Activated T-helper 2 cell treated with anti-CD3 and anti-CD28 coated beads, Interferon-gamma antibody, Interleukin-2, Interleukin-4, amounts not matched to agents 10 μg/mL and 5 μg/mL and 100 μg/mL, durations not matched to agents 14 hours and 24 hours and 36 hours (primary cell): ENCODE data around the gene LRBA. TPM values are rescaled to one million over a fixed set of nuclear protein-coding genes. Genes with fewer than 3 reads are reported as not detected.

ENCODE experiments used
- DNase-seq: peaks from one replicate; pipeline ENCODE4 v3.0.0; 2021; ENCODE audit warnings: low spot score
- H3K27ac Mint-ChIP-seq: one replicate; pipeline ENCODE4 v1.8.0; 2021; ENCODE audit warnings: mixed read lengths
- H3K27me3 Mint-ChIP-seq: one replicate; pipeline ENCODE4 v1.8.0; 2021; ENCODE audit warnings: low read depth, mixed read lengths
- H3K36me3 Mint-ChIP-seq: one replicate; pipeline ENCODE4 v1.8.0; 2021; ENCODE audit warnings: low read depth, mixed read lengths
- H3K4me1 Mint-ChIP-seq: one replicate; pipeline ENCODE4 v1.8.0; 2021; ENCODE audit warnings: low read depth, mixed read lengths
- H3K4me3 Mint-ChIP-seq: one replicate; pipeline ENCODE4 v1.8.0; 2021; ENCODE audit warnings: low read depth, mild to moderate bottlenecking, moderate library complexity, mixed read lengths
- H3K9me3 Mint-ChIP-seq: one replicate; pipeline ENCODE4 v1.8.0; 2021; ENCODE audit warnings: mixed read lengths
- intact Hi-C: fragments of 100-400 bp; cut with micrococcal nuclease; formaldehyde crosslinking; loops from one replicate; pipeline ENCODE4 v1.15.1; 2023
- total RNA-seq: library from RNA; stranded (reverse); gene quantifications from 2 replicates; pipeline ENCODE4 v1.2.3, GENCODE V29; 2022

Gene LRBA
- total RNA-seq, 1 donor from 2014 or later, result 46.4 TPM

DNA sequence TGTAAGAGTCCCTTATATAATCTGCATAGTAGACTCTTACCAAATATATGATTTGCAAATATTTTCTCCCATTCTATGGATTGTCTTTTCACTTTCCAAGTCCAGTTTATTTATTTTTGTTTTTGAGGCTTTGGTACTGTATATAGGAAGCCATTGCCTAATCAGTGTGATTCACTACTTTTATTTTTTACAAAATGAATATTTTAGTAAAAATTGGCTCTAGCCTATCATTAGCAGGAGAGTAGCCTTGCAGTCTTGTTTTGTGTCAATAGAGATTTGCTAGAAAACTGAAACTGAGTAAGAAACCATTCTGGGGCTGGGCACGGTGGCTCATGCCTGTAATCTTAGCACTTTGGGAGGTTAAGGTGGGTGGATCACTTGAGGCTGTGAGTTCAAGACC lies 633.1 kb downstream of the LRBA start:
- no peaks in the 10 kb centered on the region for H3K9me3 Mint-ChIP-seq
- no peaks in the 10 kb centered on the region for H3K27me3 Mint-ChIP-seq
- no peaks in the 10 kb centered on the region for H3K36me3 Mint-ChIP-seq
- H3K4me1 Mint-ChIP-seq, result no peaks in the 10 kb centered on the region
- H3K27ac Mint-ChIP-seq, result no peak overlapping the region
- intact Hi-C loops, result no loop called here
- H3K4me3 Mint-ChIP-seq, result no peak overlapping the region
- no peak for DNase-seq

DNA sequence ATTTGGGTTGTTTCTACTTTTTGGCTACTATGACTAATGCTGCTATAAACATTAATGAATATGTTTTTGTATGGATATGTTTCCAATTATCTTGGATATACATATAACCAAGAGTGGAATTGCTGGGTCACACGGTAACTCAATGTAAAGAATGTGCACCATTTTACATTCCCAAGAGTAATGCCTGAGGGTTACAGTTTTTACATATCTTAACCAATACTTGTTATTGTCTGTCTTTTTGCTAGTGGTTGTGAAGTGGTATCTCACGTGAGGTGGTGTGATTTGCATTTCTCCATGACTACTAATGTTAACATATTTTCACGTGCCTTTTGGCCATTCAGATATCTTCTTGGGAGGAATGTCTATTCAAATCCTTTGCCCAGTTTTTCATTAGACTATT lies 633.5 kb downstream of the LRBA start:
- intact Hi-C loops, result no loop called here
- H3K27ac Mint-ChIP-seq, result no peak overlapping the region
- H3K4me1 Mint-ChIP-seq, result no peaks in the 10 kb centered on the region
- H3K9me3 Mint-ChIP-seq, result no peaks in the 10 kb centered on the region
- H3K36me3 Mint-ChIP-seq, result no peaks in the 10 kb centered on the region
- no peak for DNase-seq
- no peaks in the 10 kb centered on the region for H3K27me3 Mint-ChIP-seq
- no peak overlapping the region for H3K4me3 Mint-ChIP-seq

DNA sequence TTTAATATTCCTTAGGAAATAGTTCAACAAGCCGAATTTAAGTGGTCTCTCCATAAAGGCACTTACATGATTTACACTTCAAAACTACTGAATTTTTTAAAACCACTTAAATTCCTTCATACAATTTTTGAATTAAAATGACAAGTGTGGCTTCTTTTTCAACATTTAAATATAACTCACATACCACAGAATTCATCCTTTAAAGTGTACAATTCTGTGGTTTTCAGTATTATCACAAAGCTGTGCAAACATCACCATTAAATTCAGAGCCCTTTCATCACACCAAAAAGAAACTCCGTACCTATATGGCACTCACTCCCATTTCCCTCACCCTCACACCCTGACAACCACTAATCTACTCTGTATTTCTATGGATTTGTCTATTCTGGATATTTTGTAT lies 634.0 kb downstream of the LRBA start:
- Mint-ChIP-seq H3K36me3 (no peaks in the 10 kb centered on the region), H3K27me3 (no peaks in the 10 kb centered on the region), H3K27ac (no peak overlapping the region), H3K9me3 (no peaks in the 10 kb centered on the region), H3K4me3 (no peak overlapping the region), H3K4me1 (no peaks in the 10 kb centered on the region)
- no peak for DNase-seq
- intact Hi-C loops, result no loop called here

DNA sequence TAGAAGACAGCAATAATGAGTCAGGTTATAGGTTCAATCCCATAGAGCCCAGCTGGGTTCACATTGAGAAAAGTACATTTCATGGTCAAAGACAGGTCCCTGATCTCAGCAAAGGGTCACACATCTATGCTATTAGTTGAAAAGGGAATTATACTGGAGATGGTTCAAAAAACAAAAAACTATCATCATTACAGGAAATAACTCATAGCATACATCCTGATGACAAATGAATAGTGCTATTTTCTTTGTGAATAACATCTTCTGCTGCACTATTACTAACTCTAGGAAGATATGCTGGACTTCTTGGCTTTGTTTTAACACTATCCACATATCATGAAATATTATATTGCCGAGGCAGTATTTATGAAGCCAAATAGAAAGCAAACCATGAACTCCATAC lies 635.6 kb downstream of the LRBA start:
- H3K36me3 Mint-ChIP-seq, result no peaks in the 10 kb centered on the region
- H3K4me3 Mint-ChIP-seq, result no peak overlapping the region
- no peak overlapping the region for H3K27ac Mint-ChIP-seq
- no peaks in the 10 kb centered on the region for H3K4me1 Mint-ChIP-seq
- DNase-seq, result no peak
- intact Hi-C loops, result no loop called here
- no peaks in the 10 kb centered on the region for H3K9me3 Mint-ChIP-seq
- no peaks in the 10 kb centered on the region for H3K27me3 Mint-ChIP-seq

DNA sequence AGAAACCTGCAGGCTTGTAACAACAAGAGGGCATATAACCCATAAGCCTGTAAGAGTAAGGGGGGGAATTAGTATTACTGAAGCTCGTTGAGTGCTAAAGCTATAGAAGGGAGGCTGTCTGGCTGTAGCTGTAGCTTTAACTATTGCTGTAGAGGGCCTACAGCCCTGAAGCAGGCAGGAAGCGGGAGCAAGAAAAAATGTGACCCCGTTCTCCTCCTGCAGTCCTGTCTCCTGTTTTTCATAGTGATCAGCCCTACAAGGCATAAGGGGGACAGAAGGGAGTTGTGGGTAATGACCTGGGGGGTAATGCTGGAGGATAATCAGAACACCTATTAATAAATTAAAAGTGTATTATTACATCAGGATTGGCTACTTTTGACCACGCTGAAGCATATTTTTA lies 640.1 kb downstream of the LRBA start:
- Mint-ChIP-seq H3K27me3 (no peaks in the 10 kb centered on the region), H3K9me3 (peaks cover 3% of the 10 kb centered on the region), H3K27ac (no peak overlapping the region), H3K4me1 (no peaks in the 10 kb centered on the region), H3K4me3 (no peak overlapping the region), H3K36me3 (no peaks in the 10 kb centered on the region)
- no peak for DNase-seq
- intact Hi-C loops, result no loop called here

DNA sequence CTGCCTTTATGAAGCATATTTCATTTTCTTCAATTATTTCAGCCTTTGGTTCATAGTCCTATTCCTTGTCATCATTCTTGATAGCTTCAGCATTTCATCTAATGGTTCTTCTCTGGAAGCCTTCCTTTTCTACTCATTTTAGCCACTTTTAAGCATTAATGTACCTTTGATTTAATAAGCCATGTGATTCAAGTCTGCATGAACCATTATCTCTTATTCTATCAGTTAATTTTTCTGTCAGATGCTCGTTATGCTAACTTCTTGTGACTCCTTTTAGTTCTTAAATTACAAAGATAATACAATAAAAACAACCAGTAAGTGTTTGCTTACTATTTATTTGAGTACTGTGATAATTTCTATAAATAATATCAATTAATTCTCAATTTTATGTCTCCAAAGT lies 643.2 kb downstream of the LRBA start:
- no peak for DNase-seq
- no peaks in the 10 kb centered on the region for H3K36me3 Mint-ChIP-seq
- H3K9me3 Mint-ChIP-seq, result peaks cover 3% of the 10 kb centered on the region
- peaks cover 3% of the 10 kb centered on the region for H3K4me1 Mint-ChIP-seq
- H3K27ac Mint-ChIP-seq, result no peak overlapping the region
- H3K4me3 Mint-ChIP-seq, result no peak overlapping the region
- intact Hi-C loops, result no loop called here
- no peaks in the 10 kb centered on the region for H3K27me3 Mint-ChIP-seq

DNA sequence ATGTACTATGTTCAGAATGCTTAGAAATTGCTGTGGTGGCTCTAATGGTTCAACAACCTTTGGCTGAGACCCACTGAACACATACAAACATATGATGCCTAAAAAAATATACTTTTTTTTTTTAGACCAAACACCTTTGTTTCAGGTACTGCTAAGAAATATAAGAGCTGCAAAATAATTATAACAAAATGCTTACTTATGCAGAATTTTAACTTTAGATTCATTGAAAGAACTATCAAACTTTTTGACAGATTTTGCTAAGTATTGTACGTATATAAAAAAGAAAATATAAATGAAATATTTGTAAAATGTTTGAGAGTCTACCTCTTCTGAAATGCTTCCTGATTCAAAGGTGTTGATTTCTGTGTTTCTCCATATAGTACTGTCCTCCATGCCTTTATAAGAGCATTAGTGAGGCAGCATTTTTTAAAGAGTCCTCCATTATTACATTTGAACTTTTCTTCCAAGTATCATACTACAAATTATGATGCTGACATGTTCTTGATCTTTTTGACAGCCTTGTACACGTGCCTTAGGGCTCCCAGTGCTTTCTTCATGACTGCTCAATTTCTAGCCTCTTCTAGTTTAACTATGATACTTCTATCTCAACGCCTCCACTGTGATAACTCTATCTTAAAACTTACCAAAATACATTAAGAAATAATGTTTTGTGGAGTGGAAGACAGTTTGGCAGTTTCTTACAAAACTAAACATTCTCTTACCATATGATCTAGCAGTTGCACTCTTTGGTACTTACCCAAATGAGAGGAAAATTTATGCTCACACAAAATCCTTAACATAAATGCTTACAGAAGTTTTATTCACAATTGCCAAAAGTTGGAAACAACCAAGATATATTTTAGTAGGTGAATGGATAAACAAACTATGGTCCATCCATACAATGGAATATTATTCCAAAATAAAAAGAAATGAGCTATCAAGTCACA lies 645.4 kb downstream of the LRBA start:
- Mint-ChIP-seq H3K27me3 (no peaks in the 10 kb centered on the region), H3K4me1 (peaks cover 3% of the 10 kb centered on the region), H3K4me3 (no peak overlapping the region), H3K9me3 (peaks cover 3% of the 10 kb centered on the region), H3K36me3 (no peaks in the 10 kb centered on the region), H3K27ac (no peak overlapping the region)
- DNase-seq, result no peak
- intact Hi-C loops, result no loop called here

DNA sequence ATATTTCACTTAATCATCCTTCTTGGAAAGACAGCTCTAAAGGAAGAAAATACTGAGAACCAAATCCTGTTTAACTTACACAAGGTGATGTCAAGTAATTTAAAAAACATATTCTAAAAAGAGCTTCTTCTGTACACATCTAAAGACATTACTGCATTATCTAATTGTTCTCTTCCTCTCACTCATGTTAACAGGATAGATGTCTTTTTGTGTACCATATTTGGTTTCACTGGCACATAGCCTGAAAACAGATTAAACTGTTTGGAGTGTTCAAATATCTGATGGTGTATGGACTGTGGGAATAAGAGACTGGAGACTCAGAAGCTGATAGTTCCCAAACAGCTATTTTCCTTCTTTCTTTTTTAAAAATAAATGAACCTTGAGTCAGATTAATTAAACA lies 646.4 kb downstream of the LRBA start:
- Mint-ChIP-seq H3K36me3 (no peaks in the 10 kb centered on the region), H3K27me3 (no peaks in the 10 kb centered on the region), H3K9me3 (peaks cover 3% of the 10 kb centered on the region), H3K4me3 (no peak overlapping the region), H3K27ac (no peak overlapping the region), H3K4me1 (peaks cover 7% of the 10 kb centered on the region)
- intact Hi-C loops, result no loop called here
- no peak for DNase-seq

DNA sequence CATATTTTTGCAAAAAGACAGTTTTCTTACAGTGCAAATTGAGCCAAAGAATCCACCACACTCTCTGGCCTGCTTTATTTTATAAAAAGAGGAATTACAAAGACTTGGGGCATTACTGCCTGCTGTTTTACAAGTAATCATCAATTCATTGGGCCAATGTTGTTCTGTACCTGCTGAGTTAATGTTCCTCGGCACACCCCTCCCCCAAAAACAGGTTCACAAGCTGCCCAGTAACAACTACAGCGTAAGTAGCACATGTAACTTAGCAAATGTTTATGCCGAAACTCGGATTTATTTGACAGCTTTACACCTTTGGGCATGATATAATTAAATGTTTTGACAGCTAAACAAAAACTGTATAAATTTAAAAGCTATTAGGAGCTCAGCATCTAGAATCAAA lies 647.8 kb downstream of the LRBA start:
- intact Hi-C loops, result no loop called here
- DNase-seq, result no peak
- no peaks in the 10 kb centered on the region for H3K36me3 Mint-ChIP-seq
- peaks cover 9% of the 10 kb centered on the region for H3K4me1 Mint-ChIP-seq
- no peak overlapping the region for H3K4me3 Mint-ChIP-seq
- H3K9me3 Mint-ChIP-seq, result no peaks in the 10 kb centered on the region
- no peaks in the 10 kb centered on the region for H3K27me3 Mint-ChIP-seq
- no peak overlapping the region for H3K27ac Mint-ChIP-seq

DNA sequence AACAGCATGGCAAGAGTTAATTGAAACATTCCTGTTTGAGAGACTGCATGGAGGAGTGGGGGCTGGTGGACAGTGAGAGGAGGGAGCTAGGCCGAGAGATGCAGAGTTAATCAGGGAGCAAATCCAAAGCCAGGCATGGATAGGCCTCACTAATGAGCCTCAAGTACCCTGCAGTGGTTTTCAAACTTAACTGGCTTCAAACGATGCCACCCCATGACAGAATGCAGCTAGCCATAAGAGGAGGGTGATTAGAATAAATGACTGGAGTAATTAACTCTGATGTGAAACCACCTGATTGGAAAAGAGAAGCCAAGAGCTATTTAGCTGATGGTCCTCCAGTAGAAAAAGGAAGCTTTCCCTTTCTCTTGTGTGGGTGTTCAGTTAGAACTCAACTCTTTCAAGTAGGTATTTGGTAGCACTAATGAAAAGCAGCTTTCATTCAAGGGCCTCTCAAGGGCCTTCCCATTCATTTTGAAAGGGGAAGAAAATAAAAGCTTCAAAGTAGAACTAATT lies 648.5 kb downstream of the LRBA start:
- Mint-ChIP-seq H3K9me3 (no peaks in the 10 kb centered on the region), H3K27me3 (no peaks in the 10 kb centered on the region), H3K4me1 (peaks cover 9% of the 10 kb centered on the region), H3K4me3 (no peak overlapping the region), H3K27ac (no peak overlapping the region), H3K36me3 (no peaks in the 10 kb centered on the region)
- no peak for DNase-seq
- intact Hi-C loops, result no loop called here

DNA sequence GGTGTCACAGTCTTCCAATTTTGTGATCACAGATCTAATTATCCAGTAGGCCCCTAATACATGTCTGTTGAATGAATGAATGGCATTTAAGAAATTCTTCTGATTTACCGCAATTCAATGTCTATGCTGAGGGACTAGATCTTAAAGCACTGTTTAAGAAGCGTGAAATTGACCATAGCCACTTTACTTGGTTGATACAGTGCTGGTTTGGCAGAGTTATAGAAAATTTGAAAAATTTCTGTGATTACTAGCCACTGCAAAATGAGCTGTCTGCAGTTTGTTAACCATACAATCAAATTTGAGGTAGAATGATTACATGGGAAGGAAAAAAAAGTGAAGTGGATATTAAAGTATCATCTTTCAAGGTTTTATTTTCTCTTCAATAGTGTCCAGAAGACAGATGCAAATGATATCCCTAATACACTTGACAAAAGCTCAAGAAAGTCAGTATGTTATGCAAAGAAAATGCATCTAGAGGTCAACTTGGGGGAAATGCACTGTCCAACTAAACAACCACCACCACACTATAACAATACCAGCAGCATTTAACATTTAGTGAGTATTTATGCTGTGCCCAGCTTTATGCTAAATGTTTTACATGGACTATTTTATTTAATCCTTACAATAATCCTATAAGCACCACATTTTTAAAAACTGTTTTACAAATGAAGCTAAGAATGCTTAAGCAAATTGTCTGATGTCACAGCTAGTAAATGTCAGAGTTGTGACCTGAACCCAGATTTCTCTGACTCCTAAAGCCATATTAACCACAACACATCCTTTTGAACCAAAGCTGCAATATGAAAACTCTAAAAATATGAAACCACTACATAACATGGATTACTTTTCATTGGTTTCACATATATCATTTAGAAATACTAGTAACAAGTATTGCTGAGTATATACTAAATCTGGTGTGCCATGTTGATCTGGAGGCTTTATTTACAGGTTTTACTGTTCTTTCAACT lies 651.1 kb downstream of the LRBA start:
- H3K9me3 Mint-ChIP-seq, result no peaks in the 10 kb centered on the region

DNA sequence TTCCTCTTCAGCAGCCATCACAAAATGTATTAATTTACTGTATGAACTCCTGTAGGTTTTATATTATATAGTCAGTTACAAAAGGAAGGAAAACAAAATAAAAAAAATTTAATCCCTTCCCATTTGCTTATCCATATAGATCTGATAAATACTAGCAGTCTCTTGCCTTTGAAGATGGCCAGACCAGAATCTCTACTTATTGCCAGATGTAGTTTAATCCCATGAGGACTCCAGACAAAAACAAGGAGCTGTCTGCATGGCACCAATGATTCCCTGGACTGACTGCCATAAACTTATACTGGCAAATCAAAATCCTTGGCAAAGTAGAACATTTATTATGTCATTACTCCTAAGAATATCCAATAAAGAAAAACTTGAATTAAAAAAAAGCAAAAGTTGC lies 656.4 kb downstream of the LRBA start:
- Mint-ChIP-seq H3K4me3 (no peak overlapping the region), H3K9me3 (no peaks in the 10 kb centered on the region), H3K36me3 (no peaks in the 10 kb centered on the region), H3K4me1 (peaks cover 2% of the 10 kb centered on the region), H3K27ac (no peak overlapping the region), H3K27me3 (no peaks in the 10 kb centered on the region)
- intact Hi-C loops, result no loop called here
- DNase-seq, result no peak

More for the DNA sequence above, 651.1 kb downstream of the LRBA start:
- Mint-ChIP-seq H3K4me1 (peaks cover 9% of the 10 kb centered on the region), H3K4me3 (no peak overlapping the region), H3K27ac (no peak overlapping the region), H3K27me3 (no peaks in the 10 kb centered on the region), H3K36me3 (no peaks in the 10 kb centered on the region)
- intact Hi-C loops, result loop anchor here (1.0 kb wide), 1 partner anchor 31 kb away; no protein-coding TSS in a partner anchor
- DNase-seq, result no peak

DNA sequence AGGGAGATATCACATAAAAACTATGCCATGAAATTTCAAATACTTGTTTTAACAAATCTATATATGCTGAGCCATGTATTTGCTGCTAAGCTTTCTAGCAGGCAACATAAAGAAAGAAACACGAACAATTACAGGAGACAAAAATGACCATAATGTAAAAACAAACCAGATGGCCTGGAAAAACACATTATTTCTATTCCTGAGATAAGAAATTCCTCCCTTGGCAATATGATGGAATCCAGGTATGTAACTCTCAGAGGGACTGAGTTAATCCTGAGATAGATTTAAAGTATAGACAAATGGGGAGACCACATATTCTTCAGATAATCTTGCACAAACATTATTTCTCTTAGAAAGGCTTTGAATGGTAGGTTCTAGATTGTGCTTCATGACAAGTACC lies 657.3 kb downstream of the LRBA start:
- Mint-ChIP-seq H3K4me1 (no peaks in the 10 kb centered on the region), H3K36me3 (no peaks in the 10 kb centered on the region), H3K27ac (no peak overlapping the region), H3K27me3 (no peaks in the 10 kb centered on the region), H3K9me3 (no peaks in the 10 kb centered on the region), H3K4me3 (no peak overlapping the region)
- DNase-seq, result no peak
- intact Hi-C loops, result no loop called here
